Liver (tissue), 9 donors: ENCODE data around the gene ANK3. TPM values are rescaled to one million over a fixed set of nuclear protein-coding genes. Genes with fewer than 3 reads are reported as not detected.

Experiments used
- DNase-seq: peaks from one replicate; pipeline ENCODE4 v3.0.0-alpha.2; 2017; ENCODE audit warnings: low spot score
- H3K27ac ChIP-seq, 2 donors: one replicate each; pipeline ENCODE4 v1.7.0; 2013; ENCODE audit warnings: inconsistent platforms in 2 of 2, low read length in 2 of 2, control low read depth in 1 of 2, low read depth in 1 of 2, mild to moderate bottlenecking in 1 of 2
- H3K27me3 ChIP-seq, 4 donors: one replicate each; pipeline versions ENCODE4 v1.6.1 to v1.7.0; 2013; ENCODE audit warnings: low read length in 3 of 4, inconsistent platforms in 1 of 4, mild to moderate bottlenecking in 1 of 4, moderate library complexity in 1 of 4; ENCODE audit not compliant: control insufficient read depth in 4 of 4, insufficient read depth in 4 of 4
- H3K36me3 ChIP-seq, 4 donors: one replicate each; pipeline versions ENCODE4 v1.6.1 to v1.7.0; 2013; ENCODE audit warnings: low read length in 3 of 4, mild to moderate bottlenecking in 3 of 4, low read depth in 1 of 4, moderate library complexity in 1 of 4; ENCODE audit not compliant: control insufficient read depth in 4 of 4, insufficient read depth in 3 of 4
- H3K4me1 ChIP-seq, 4 donors: one replicate each; pipeline versions ENCODE4 v1.6.1 to v1.7.0; 2013; ENCODE audit warnings: low read length in 3 of 4, mild to moderate bottlenecking in 3 of 4, moderate library complexity in 1 of 4; ENCODE audit not compliant: control insufficient read depth in 4 of 4, insufficient read depth in 4 of 4
- H3K4me3 ChIP-seq, 3 donors: one replicate each; pipeline versions ENCODE4 v1.6.1 to v1.7.0; 2013; ENCODE audit warnings: low read length in 3 of 3, control low read depth in 1 of 3, low read depth in 1 of 3, mild to moderate bottlenecking in 1 of 3
- H3K9ac ChIP-seq, 2 donors: one replicate each; pipeline ENCODE4 v1.7.0; 2013; ENCODE audit warnings: low read length in 2 of 2, mild to moderate bottlenecking in 2 of 2, moderate library complexity in 2 of 2, control low read depth in 1 of 2, low read depth in 1 of 2
- H3K9me3 ChIP-seq, 4 donors: one replicate each; pipeline versions ENCODE4 v1.6.1 to v1.7.0; 2013; ENCODE audit warnings: low read length in 3 of 4; ENCODE audit not compliant: control insufficient read depth in 4 of 4
- EGR1 ChIP-seq, 2 donors: IDR thresholded peaks; 2 replicates each; pipeline ENCODE4 v1.6.1; 2016 to 2018; ENCODE audit warnings: antibody characterized with exemption in 2 of 2, low read depth in 2 of 2
- FOXA1 ChIP-seq: IDR thresholded peaks from 2 replicates; pipeline ENCODE4 v1.6.1; 2016; ENCODE audit warnings: antibody characterized with exemption
- FOXA2 ChIP-seq: IDR thresholded peaks from 2 replicates; pipeline ENCODE4 v1.6.1; 2016; ENCODE audit warnings: antibody characterized with exemption
- GABPA ChIP-seq, 2 donors: IDR thresholded peaks in 1 of 2; conservative IDR thresholded peaks in 1 of 2; 2 replicates each; pipeline ENCODE4 v1.6.1; 2016; ENCODE audit warnings: antibody characterized with exemption in 2 of 2, mild to moderate bottlenecking in 1 of 2, moderate library complexity in 1 of 2
- HNF4A ChIP-seq, 2 donors: conservative IDR thresholded peaks; 2 replicates each; pipeline ENCODE4 v1.6.1; 2016; ENCODE audit warnings: antibody characterized with exemption in 2 of 2, mild to moderate bottlenecking in 2 of 2
- HNF4G ChIP-seq: IDR thresholded peaks from 2 replicates; pipeline ENCODE4 v1.6.1; 2016; ENCODE audit warnings: antibody characterized with exemption
- JUND ChIP-seq, 2 donors: IDR thresholded peaks; 2 replicates each; pipeline ENCODE4 v1.6.1; 2016; ENCODE audit warnings: antibody characterized with exemption in 2 of 2
- RAD21 ChIP-seq, 2 donors: IDR thresholded peaks; 2 replicates each; pipeline ENCODE4 v1.6.1; 2016; ENCODE audit warnings: antibody characterized with exemption in 2 of 2, mild to moderate bottlenecking in 2 of 2
- RXRA ChIP-seq, 2 donors: IDR thresholded peaks; 2 replicates each; pipeline ENCODE4 v1.6.1; 2017 to 2018; ENCODE audit warnings: antibody characterized with exemption in 2 of 2, mild to moderate bottlenecking in 1 of 2
- SP1 ChIP-seq: IDR thresholded peaks from 2 replicates; pipeline ENCODE4 v1.6.1; 2018; ENCODE audit warnings: antibody characterized with exemption, mild to moderate bottlenecking
- TAF1 ChIP-seq: conservative IDR thresholded peaks from 2 replicates; pipeline ENCODE4 v1.6.1; 2016; ENCODE audit warnings: antibody characterized with exemption, mild to moderate bottlenecking
- WGBS: extraction: QIAGEN DNeasy Blood & Tissue Kit; methylation state at CpG from one replicate; pipeline ENCODE4 v1.1.7; 2013; 5-methylcytosine and 5-hydroxymethylcytosine counted together
- polyA plus RNA-seq, 2 donors: library from polyadenylated mRNA; stranded (reverse) in 1 of 2; unstranded in 1 of 2; fragments of 200-250 nt in 1 of 2; fragments of >200 nt in 1 of 2; fragmentation: Nextera tagmentation in 1 of 2; extraction: Ambion mirVana in 1 of 2; gene quantifications; one replicate each; pipeline versions ENCODE4 v1.2.1 to v1.2.3, GENCODE V29; 2013 to 2015
- total RNA-seq, 2 donors: library from RNA; depleted of rRNA; stranded (reverse); fragments of >200 nt; gene quantifications; one replicate each; pipeline ENCODE4 v1.2.3, GENCODE V29; 2014
- TF ChIP-seq, protein P1 (sequence below): IDR thresholded peaks from 2 replicates; pipeline ENCODE4 v1.6.1; 2016; ENCODE audit warnings: antibody characterized with exemption
- TF ChIP-seq, protein P2 (sequence below): fragments of 150-350 bp; IDR thresholded peaks from 2 replicates; pipeline ENCODE4 v1.5.1; 2017; ENCODE audit warnings: improper control_type of control experiment, low read depth, low read length; ENCODE audit not compliant: missing input control
- donor health status: healthy.
- donor health status: healthy.
- donor health status: healthy.
- donor health status: healthy.
- donor health status: healthy.

ANK3 gene
- total and polyA plus RNA-seq, 4 donors, result 5.7 to 30.0 (median 9.7) TPM

DNA sequence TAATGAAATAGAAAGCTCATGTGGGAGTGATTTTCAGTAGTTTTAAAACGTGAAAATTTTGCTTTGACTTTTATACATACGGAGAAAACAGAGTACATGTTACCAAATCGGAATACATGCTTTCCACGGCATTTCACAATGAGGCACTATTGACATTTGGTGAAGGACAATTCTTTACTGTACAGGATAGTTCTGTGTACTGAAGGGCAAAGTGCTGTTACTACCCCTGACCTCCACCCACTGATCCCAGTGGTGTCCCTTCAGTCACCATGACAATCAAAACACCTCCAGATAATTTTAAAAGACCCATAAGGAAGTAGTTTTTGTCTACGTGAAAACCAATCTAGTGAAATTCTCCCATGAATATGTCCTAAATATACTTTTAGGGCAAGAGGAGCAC, 33.1 kb upstream of the ANK3 start (continued):
- TF ChIP-seq JUND (IDR thresholded peaks at IDR 0.05) (peak in 1 of 2 donors; percentile 49), FOXA1 (peak; percentile 87), EGR1 (IDR thresholded peaks at IDR 0.05; ENCODE audit: low read depth in 2 of 2) (peak in 1 of 2 donors; percentile 64), GABPA (IDR thresholded peaks at IDR 0.05 in 1 of 2, conservative IDR thresholded peaks at IDR 0.05 in 1 of 2) (no peak), RAD21 (IDR thresholded peaks at IDR 0.05) (peak in 1 of 2 donors; percentile 27), RXRA (IDR thresholded peaks at IDR 0.05) (peak; percentile 83 to 87), HNF4G (peak; percentile 90), SP1 (peak; percentile 79)
- TF ChIP-seq, protein P1, sequence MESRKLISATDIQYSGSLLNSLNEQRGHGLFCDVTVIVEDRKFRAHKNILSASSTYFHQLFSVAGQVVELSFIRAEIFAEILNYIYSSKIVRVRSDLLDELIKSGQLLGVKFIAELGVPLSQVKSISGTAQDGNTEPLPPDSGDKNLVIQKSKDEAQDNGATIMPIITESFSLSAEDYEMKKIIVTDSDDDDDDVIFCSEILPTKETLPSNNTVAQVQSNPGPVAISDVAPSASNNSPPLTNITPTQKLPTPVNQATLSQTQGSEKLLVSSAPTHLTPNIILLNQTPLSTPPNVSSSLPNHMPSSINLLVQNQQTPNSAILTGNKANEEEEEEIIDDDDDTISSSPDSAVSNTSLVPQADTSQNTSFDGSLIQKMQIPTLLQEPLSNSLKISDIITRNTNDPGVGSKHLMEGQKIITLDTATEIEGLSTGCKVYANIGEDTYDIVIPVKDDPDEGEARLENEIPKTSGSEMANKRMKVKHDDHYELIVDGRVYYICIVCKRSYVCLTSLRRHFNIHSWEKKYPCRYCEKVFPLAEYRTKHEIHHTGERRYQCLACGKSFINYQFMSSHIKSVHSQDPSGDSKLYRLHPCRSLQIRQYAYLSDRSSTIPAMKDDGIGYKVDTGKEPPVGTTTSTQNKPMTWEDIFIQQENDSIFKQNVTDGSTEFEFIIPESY, result peak; percentile 53

DNA sequence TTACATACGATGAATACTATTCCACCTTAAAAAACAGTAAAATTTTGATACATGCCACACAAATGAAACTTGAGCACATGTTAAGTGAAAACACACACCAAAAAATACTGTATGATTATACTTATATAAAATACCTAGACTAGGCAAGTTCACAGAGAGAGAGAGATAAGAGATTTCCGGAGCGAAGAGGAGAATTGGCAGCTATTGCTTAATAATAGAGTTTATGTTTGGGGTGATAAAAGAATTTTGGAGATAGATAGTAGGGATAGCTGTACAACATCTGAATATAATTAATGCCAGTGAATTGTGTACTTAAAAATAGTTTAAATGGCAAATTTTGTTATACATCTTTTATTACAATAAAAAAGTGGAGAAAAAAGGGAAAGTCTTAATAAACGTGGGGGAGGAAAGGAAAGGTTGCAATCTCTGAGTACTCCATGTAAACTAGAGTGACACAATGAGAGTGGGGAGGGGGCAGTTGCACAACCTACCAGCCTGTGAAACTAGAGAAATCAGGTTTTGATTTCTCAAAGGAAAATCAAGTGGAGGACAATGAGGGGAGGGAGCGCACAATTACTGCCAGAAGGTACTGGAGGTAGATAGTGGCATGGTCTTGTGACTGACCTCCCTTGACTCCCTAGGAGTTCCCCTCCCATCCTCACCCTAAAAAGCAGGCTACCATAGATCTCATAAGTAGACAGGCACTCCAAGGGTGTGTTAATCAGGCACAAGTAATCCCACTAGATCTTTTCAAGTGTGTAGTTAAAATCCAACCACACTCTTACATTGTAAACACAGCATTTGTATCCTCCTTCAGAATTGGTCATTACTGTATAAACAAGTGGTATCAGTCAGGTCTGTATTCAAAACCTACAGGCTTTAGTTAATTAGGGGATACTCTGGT, 31.6 kb upstream of the ANK3 start:
- no peaks in the 10 kb centered on the region for H3K27me3 ChIP-seq
- H3K27ac ChIP-seq, result no peak overlapping the region
- peaks cover 0 to 18% (median 12%) of the 10 kb centered on the region in 4 donors for H3K4me1 ChIP-seq
- H3K36me3 ChIP-seq, result no peaks in the 10 kb centered on the region
- TF ChIP-seq FOXA2 (no peak), RXRA (IDR thresholded peaks at IDR 0.05) (peak in 1 of 2 donors; percentile 14), HNF4A (conservative IDR thresholded peaks at IDR 0.05) (peak; percentile 24 to 26)
- TF ChIP-seq, protein P2, sequence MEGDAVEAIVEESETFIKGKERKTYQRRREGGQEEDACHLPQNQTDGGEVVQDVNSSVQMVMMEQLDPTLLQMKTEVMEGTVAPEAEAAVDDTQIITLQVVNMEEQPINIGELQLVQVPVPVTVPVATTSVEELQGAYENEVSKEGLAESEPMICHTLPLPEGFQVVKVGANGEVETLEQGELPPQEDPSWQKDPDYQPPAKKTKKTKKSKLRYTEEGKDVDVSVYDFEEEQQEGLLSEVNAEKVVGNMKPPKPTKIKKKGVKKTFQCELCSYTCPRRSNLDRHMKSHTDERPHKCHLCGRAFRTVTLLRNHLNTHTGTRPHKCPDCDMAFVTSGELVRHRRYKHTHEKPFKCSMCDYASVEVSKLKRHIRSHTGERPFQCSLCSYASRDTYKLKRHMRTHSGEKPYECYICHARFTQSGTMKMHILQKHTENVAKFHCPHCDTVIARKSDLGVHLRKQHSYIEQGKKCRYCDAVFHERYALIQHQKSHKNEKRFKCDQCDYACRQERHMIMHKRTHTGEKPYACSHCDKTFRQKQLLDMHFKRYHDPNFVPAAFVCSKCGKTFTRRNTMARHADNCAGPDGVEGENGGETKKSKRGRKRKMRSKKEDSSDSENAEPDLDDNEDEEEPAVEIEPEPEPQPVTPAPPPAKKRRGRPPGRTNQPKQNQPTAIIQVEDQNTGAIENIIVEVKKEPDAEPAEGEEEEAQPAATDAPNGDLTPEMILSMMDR, result no peak
- H3K9ac ChIP-seq, result no peak overlapping the region
- no peaks in the 10 kb centered on the region for H3K9me3 ChIP-seq
- no peak overlapping the region for H3K4me3 ChIP-seq
- WGBS, result 59% methylated on average over 5 of the region's 5 CpGs
- DNase-seq, result no peak

DNA sequence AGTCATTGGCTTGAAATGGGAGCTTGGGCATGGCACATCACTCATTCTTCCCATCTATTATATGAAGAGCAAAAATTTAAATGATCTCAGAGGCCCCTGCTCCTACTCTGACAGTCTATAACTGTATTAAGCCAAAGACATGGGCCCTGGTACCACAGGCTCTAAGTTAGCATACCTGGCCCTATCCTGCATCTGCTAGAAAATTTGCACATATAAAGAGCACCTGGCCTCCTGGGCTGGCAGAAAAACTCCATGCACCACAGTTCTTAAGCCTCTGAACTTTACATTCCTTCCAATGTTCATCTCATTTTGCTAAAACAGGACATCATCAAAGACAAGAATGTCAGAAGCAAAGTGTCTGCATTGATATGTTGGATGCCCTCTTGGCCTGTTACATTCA, 29.6 kb upstream of the ANK3 start:
- DNase-seq, result no peak
- no peak overlapping the region for H3K27ac ChIP-seq
- H3K4me1 ChIP-seq, result peaks cover 0 to 18% (median 9%) of the 10 kb centered on the region in 4 donors
- no peak overlapping the region for H3K4me3 ChIP-seq
- no peaks in the 10 kb centered on the region for H3K36me3 ChIP-seq
- no peaks in the 10 kb centered on the region for H3K9me3 ChIP-seq
- no peak for TF ChIP-seq TAF1
- H3K27me3 ChIP-seq, result no peaks in the 10 kb centered on the region
- H3K9ac ChIP-seq, result no peak overlapping the region
